ENCODE results near the gene MBD3L1. TPM values are rescaled to one million over a fixed set of nuclear protein-coding genes. Genes with fewer than 3 reads are reported as not detected.

MBD3L1 gene
- total RNA-seq, 2 donors from 2014 or later, result not detected

DNA sequence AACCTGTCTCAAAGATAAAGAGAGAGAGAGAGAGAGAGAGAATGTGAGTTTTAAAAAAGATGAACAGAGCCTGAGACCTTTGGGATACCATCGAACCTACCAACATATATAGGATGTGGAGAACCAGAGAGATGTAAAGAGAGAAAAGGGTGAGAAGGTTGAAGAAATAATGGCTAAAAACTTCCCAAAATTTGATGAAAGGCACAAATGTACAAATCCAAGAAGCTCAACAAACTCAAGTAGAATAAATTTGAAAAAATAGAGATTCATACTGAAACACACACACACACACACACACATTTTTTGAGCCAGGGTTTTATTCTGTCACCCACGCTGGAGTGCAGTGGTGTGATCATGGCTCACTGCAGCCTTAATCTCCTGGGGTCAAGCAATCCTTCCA is 16.4 kb upstream of the MBD3L1 start:
- Histone ChIP-seq H3K36me3 (peaks cover 34% of the 10 kb centered on the region), H3K27ac (no peak overlapping the region), H3K27me3 (no peaks in the 10 kb centered on the region), H3K9ac (ENCODE audit: low read depth in 2 of 2, low read length in 2 of 2) (no peak overlapping the region), H3K4me3 (no peak overlapping the region), H3K4me1 (no peaks in the 10 kb centered on the region), H3K9me3 (peaks cover 27% of the 10 kb centered on the region)
- TF ChIP-seq, protein P1, sequence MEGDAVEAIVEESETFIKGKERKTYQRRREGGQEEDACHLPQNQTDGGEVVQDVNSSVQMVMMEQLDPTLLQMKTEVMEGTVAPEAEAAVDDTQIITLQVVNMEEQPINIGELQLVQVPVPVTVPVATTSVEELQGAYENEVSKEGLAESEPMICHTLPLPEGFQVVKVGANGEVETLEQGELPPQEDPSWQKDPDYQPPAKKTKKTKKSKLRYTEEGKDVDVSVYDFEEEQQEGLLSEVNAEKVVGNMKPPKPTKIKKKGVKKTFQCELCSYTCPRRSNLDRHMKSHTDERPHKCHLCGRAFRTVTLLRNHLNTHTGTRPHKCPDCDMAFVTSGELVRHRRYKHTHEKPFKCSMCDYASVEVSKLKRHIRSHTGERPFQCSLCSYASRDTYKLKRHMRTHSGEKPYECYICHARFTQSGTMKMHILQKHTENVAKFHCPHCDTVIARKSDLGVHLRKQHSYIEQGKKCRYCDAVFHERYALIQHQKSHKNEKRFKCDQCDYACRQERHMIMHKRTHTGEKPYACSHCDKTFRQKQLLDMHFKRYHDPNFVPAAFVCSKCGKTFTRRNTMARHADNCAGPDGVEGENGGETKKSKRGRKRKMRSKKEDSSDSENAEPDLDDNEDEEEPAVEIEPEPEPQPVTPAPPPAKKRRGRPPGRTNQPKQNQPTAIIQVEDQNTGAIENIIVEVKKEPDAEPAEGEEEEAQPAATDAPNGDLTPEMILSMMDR (IDR thresholded peaks at IDR 0.05), result no peak
- intact Hi-C loops (cut with DNase I), result no loop called here
- no peak for DNase-seq

DNA sequence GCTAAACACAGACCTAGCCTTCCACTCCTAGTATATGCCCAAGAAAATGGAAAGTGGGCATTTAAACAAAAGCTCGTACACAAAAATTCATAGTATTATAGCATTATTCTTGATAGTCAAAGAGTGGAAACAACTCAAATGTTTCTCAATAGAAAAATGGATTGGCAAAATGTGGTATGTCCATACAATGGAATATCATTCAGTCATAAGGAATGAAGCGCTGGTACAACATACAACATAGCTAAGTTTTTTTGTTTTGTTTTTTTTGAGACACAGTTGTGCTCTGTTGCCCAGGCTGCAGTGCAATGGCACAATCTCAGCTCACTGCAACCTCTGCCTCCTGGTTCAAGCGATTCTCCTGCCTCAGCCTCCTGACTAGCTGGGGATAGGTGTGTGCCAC is 11.9 kb upstream of the MBD3L1 start:
- no peak for DNase-seq
- no peak overlapping the region for H3K9ac ChIP-seq (ENCODE audit: low read depth in 2 of 2, low read length in 2 of 2)
- H3K4me1 ChIP-seq, result no peaks in the 10 kb centered on the region
- no peak overlapping the region for H3K27ac ChIP-seq
- TF ChIP-seq, protein P1 (IDR thresholded peaks at IDR 0.05), result no peak
- peaks cover 16% of the 10 kb centered on the region for H3K36me3 ChIP-seq
- intact Hi-C loops (cut with DNase I), result no loop called here
- H3K27me3 ChIP-seq, result no peaks in the 10 kb centered on the region
- H3K9me3 ChIP-seq, result peaks cover 4% of the 10 kb centered on the region
- H3K4me3 ChIP-seq, result no peak overlapping the region

DNA sequence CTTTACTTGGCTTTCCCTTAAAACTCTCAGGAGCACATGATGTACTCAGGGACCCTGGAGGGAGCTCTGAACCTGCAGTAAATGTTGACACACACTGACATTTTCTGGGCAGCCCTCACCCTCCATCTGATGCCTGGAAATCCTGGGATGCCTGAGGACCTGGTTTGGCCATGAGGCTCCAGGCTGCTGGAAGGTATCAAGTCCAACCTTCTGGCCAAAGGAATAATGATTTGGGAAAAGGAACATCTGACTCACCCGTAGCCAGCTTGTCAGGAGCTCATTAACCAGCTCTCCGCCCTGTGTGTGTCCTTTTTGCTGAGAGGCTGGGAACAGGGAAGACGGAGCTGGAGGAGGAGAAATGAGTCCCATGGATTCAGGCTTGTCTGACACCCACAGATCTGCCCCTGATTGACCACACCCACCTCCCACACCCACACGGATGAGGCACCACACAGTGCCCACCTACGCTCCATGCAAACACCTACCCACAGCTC is 10.4 kb upstream of the MBD3L1 start:
- Histone ChIP-seq H3K27me3 (no peaks in the 10 kb centered on the region), H3K9ac (ENCODE audit: low read depth in 2 of 2, low read length in 2 of 2) (no peak overlapping the region), H3K36me3 (peaks cover 16% of the 10 kb centered on the region), H3K4me3 (no peak overlapping the region), H3K27ac (no peak overlapping the region), H3K9me3 (no peaks in the 10 kb centered on the region), H3K4me1 (no peaks in the 10 kb centered on the region)
- TF ChIP-seq, protein P1 (IDR thresholded peaks at IDR 0.05), result no peak
- DNase-seq, result no peak
- intact Hi-C loops (cut with DNase I), result no loop called here

DNA sequence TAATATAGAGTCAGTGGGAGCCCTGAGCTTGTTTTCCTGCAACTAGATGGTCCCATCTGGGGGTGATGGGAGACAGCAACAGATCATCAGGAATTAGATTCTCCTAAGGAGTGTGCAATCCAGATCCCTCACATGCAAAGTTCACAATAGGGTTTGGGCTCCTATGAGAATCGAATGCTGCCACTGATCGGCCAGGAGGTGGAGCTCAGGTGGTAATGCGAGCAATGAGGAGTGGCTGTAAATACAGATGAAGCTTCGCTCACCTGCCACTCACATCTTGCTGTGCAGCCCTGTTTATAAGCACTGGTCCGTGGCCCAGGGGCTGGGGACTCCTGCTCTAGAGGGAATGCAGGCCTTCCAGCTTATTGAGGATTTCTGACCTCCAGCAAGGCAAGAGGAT is 5.8 kb upstream of the MBD3L1 start:
- no peaks in the 10 kb centered on the region for H3K4me1 ChIP-seq
- peaks cover 3% of the 10 kb centered on the region for H3K36me3 ChIP-seq
- no peaks in the 10 kb centered on the region for H3K27me3 ChIP-seq
- H3K4me3 ChIP-seq, result no peak overlapping the region
- no peaks in the 10 kb centered on the region for H3K9me3 ChIP-seq
- H3K27ac ChIP-seq, result no peak overlapping the region
- no peak for DNase-seq
- no peak overlapping the region for H3K9ac ChIP-seq (ENCODE audit: low read depth in 2 of 2, low read length in 2 of 2)
- intact Hi-C loops (cut with DNase I), result no loop called here
- TF ChIP-seq, protein P1 (IDR thresholded peaks at IDR 0.05), result no peak

DNA sequence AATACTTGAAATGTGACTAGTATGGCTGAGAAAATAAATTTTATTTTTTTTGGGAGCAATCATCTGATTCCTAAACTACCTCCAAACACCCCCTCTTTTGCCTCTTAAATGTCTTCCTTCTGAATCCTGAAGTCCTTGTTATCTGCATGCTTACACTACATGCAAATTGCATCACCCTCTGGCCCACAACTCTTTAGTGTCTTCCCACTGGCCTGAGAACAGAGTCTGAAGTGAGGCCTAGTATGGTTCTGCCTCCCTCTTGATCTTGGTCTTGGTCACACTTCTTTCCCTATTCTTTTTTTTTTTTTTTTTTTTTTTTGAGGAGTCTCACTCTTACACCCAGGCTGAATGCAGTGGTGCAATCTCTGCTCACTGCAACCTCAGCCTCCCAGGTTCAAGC is 4.9 kb upstream of the MBD3L1 start:
- H3K27ac ChIP-seq, result no peak overlapping the region
- H3K36me3 ChIP-seq, result peaks cover 3% of the 10 kb centered on the region
- intact Hi-C loops (cut with DNase I), result no loop called here
- no peaks in the 10 kb centered on the region for H3K9me3 ChIP-seq
- H3K4me1 ChIP-seq, result no peaks in the 10 kb centered on the region
- no peaks in the 10 kb centered on the region for H3K27me3 ChIP-seq
- no peak overlapping the region for H3K4me3 ChIP-seq
- H3K9ac ChIP-seq (ENCODE audit: low read depth in 2 of 2, low read length in 2 of 2), result no peak overlapping the region
- DNase-seq, result no peak
- TF ChIP-seq, protein P1 (IDR thresholded peaks at IDR 0.05), result no peak

Measured in colonic mucosa (tissue), 4 donors.